Measurements from ENCODE around the gene TMEM63A.
"Not testable (repeated sequence)": the region's sequence is repeated elsewhere in the genome, so short reads cannot be mapped to it uniquely, and the experiment has no call there.

The TMEM63A gene

GRCh38 chr1:225842788-225843425 lies 39.3 kb downstream of the TMEM63A start:
- no peak for DNase-seq

GRCh38 chr1:225842074-225842473 lies 40.1 kb downstream of the TMEM63A start:
- no peak for DNase-seq

GRCh38 chr1:225840713-225841112 lies 41.5 kb downstream of the TMEM63A start:
- no peak for DNase-seq

- no peak for DNase-seq
Measured at GRCh38 chr1:225840223-225840610, 42.0 kb downstream of the TMEM63A start.

- no peak for DNase-seq
Measured at GRCh38 chr1:225838793-225839192, 43.4 kb downstream of the TMEM63A start.

DNA sequence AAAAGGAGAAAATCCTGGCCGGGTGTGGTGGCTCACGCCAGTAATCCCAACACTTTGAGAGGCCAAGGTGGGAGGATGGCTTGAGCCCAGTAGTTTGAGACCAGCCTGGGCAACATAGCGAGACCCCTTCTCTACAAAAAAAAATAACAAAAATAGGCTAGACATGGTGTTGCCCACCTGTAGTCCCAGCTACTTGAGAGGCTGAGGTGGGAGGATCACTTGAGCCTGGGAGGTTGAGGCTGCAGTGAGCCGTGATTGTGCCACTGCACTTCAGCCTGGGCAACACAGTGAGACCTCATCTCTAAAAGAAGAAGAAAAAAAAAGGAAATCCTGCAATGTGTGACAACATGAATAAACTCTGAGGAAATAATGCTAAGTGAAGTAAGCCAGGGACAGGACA lies 45.9 kb downstream of the TMEM63A start:
- not testable (repeated sequence) for DNase-seq

GRCh38 chr1:225835856-225836255 lies 46.3 kb downstream of the TMEM63A start:
- no peak for DNase-seq

GRCh38 chr1:225834417-225835329 lies 47.5 kb downstream of the TMEM63A start:
- DNase-seq, result no peak

GRCh38 chr1:225830841-225831240 lies 51.3 kb downstream of the TMEM63A start:
- DNase-seq, result no peak

DNA sequence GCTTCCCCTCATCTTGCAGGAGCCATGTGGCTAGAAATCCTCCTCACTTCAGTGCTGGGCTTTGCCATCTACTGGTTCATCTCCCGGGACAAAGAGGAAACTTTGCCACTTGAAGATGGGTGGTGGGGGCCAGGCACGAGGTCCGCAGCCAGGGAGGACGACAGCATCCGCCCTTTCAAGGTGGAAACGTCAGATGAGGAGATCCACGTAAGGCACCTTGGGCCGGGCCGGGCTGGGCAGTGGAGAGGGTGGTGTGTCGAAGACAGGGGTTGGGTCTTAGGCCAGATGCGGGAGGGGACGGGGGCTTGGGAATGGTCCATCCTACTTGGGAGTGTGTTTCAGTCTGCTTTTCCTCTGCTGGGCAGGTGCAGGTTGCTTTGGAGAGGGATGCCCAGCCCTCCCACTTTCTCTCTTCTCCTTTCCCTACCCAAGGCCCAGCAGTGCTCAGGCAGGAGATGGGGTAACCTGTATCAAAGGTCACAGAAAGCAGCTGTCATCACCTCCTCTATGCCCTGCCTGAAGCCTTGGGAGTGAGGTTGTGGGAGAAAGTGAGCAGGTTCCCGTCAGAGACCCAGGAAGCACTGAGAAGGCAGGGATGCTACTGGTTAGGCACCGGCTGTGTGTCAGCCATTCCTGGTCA lies 53.4 kb downstream of the TMEM63A start:
- no peak for DNase-seq

DNA sequence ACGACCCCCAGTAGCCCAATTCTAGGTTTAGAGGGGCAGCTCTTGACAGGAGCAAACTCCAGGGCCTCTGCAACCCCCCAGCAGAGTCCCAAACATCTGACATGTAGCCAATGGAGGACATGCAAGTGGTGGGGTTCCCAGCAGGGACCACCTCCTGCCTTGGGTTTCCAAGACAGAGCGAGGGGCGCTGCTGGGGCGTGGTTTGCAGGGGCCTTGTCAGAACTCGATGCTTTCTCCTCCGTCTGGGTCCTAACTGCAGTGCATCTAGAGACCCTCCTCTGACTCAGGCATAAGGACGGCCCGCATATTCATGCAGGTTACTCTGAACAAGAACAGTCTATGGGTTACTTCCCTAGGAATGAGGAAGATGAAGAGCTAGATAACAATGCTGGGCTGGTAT lies 55.1 kb downstream of the TMEM63A start:
- DNase-seq, result no peak

GRCh38 chr1:225825607-225826007 lies 56.6 kb downstream of the TMEM63A start:
- DNase-seq, result no peak

- DNase-seq, result no peak
Measured at GRCh38 chr1:225825078-225825477, 57.1 kb downstream of the TMEM63A start.

DNA sequence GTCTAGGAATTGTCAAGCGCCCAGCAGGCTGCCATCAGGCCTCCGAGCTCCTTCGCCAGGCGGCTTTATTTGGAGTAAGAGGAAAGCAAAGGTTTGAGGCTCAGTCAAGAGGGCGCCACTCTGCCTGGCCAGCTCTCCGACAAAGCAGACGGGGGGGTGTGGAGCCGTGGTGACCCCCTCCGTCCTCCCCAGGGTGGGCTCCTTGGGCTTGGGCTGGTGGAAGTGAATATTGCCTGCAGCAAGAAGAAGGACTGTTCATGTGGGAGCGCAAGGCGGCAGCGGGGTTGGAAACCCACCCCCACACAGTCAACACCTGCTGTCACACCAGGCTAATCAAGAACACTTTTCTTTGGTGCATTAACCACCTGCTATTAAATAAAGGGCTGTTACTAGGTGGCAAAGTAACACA lies 57.6 kb downstream of the TMEM63A start:
- no peak for DNase-seq

GRCh38 chr1:225823811-225824261 lies 58.3 kb downstream of the TMEM63A start:
- DNase-seq, result no peak

- DNase-seq, result no peak
Measured at GRCh38 chr1:225822655-225823403, 59.4 kb downstream of the TMEM63A start.

DNA sequence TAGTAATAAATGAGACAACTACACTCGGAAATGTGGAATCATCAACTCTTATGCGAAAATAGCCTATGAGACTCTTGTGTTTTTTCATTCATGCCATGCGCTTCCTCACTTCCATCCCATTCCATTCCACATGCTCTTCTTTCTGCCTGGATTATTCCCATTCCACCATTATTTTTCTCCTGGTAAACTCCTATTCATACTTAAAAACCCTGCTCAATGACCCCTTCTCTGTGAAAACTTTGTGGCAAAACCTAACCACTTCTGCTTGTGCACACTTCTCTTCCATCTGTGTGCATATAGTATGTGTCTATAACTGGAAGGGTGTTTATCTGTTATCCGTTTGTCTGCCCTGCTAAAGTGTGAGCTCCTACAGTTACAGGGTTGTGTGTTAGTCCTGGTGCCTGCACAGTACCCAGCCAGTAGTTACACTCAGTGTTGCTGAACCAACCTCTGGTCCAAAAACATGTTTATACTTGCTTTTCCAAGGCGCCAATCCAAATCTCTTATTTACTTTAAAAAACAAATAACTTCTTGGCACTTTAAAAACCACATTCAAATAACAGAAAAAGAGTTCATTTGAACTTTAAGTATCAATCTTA lies 61.6 kb downstream of the TMEM63A start:
- DNase-seq, result no peak

- DNase-seq, result no peak
Measured at GRCh38 chr1:225819346-225820192, 62.6 kb downstream of the TMEM63A start.

DNA sequence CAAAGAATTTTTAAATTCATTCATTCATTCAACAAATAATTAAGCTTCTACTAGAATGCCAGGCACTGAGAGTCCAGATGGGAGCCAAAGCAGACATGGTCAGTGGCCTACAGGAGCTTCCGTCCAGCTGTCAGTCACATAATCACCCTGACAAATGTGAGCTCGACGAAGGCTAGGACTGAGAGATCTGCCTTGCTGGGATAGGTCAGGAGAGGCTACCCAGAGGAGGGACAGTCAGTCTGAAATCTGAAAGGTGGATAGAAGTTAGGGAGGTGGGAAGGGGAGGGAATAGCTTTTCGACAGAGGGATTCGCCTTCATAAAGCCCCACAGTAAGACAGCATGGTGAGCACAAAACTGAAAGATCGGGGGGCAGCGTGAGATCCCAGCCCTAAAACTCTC lies 64.0 kb downstream of the TMEM63A start:
- DNase-seq, result no peak

DNA sequence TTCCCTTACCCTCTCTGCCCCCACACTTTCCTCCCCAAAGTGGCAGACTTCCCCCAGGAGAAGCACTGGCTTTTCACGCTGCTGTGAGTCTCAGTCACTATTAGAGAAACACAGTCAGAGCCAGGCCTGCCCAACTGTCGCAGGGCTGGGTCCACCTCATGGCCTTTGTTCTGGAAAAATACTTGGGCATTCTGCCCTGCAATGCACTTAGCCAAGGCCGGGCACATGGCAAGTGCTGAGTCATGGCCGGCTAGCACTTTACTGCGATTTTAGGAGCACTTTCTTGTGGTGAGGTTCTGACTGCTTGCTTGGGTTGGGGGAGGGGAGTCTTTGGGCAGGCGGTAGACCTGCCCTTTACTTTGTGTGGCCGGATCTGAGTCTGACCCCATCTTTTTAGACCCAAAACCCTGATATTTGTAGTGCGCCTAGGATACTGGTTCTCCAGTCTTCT lies 64.5 kb downstream of the TMEM63A start:
- no peak for DNase-seq
